GM18499 (cell line): ENCODE data around the gene TMEM120B.
"Not testable (repeated sequence)": the region's sequence is repeated elsewhere in the genome, so short reads cannot be mapped to it uniquely, and the experiment has no call there.

Experiments used
- ATAC-seq: cut with Tn5 transposase; IDR thresholded peaks from one replicate; pipeline ENCODE4 v1.9.1; 2021; ENCODE audit warnings: moderate number of reproducible peaks; ENCODE audit not compliant: insufficient read depth, unreplicated experiment

The TMEM120B gene

GRCh38 chr12:121708313-121709063 lies 4.1 kb upstream of the TMEM120B start:
- ATAC-seq = no peak

GRCh38 chr12:121709064-121709424 lies 3.5 kb upstream of the TMEM120B start:
- ATAC-seq = not testable (repeated sequence)

- no peak for ATAC-seq
Observed at GRCh38 chr12:121709478-121709961, 3.0 kb upstream of the TMEM120B start.

- ATAC-seq = no peak
Observed at GRCh38 chr12:121711361-121712189, 977 bp upstream of the TMEM120B start.

- peak; percentile 5 for ATAC-seq
Observed at GRCh38 chr12:121712190-121712460, 427 bp upstream of the TMEM120B start.

- ATAC-seq = no peak
Observed at GRCh38 chr12:121713257-121713777, 765 bp downstream of the TMEM120B start.

- no peak for ATAC-seq
Observed at GRCh38 chr12:121713793-121714192, 1.2 kb downstream of the TMEM120B start.

- ATAC-seq = not testable (repeated sequence)
Observed at GRCh38 chr12:121715055-121715454, 2.5 kb downstream of the TMEM120B start.

GRCh38 chr12:121715862-121716435 lies 3.4 kb downstream of the TMEM120B start:
- no peak for ATAC-seq

- no peak for ATAC-seq
Observed at GRCh38 chr12:121717041-121717699, 4.6 kb downstream of the TMEM120B start.

GRCh38 chr12:121718653-121719239 lies 6.2 kb downstream of the TMEM120B start:
- ATAC-seq = no peak

- ATAC-seq = no peak
Observed at GRCh38 chr12:121719926-121720414, 7.4 kb downstream of the TMEM120B start.

- ATAC-seq = no peak
Observed at GRCh38 chr12:121720762-121721161, 8.2 kb downstream of the TMEM120B start.

- ATAC-seq = no peak
Observed at GRCh38 chr12:121722511-121722910, 10.0 kb downstream of the TMEM120B start.

GRCh38 chr12:121723200-121723599 lies 10.6 kb downstream of the TMEM120B start:
- no peak for ATAC-seq

GRCh38 chr12:121724925-121725324 lies 12.4 kb downstream of the TMEM120B start:
- no peak for ATAC-seq

GRCh38 chr12:121725423-121725822 lies 12.9 kb downstream of the TMEM120B start:
- no peak for ATAC-seq

GRCh38 chr12:121729021-121729420 lies 16.5 kb downstream of the TMEM120B start:
- no peak for ATAC-seq

- ATAC-seq = no peak
Observed at GRCh38 chr12:121731473-121731872, 18.9 kb downstream of the TMEM120B start.

- no peak for ATAC-seq
Observed at GRCh38 chr12:121733849-121734248, 21.3 kb downstream of the TMEM120B start.
